CD14-positive monocyte (primary cell): Measurements from ENCODE around the gene F8A2. TPM values are rescaled to one million over a fixed set of nuclear protein-coding genes. Genes with fewer than 3 reads are reported as not detected.
"Not testable (repeated sequence)": the region's sequence is repeated elsewhere in the genome, so short reads cannot be mapped to it uniquely, and the experiment has no call there.

ENCODE experiments used
- DNase-seq, 3 donors: peaks; one replicate each; pipeline ENCODE4 v3.0.0-alpha.2; 2011 to 2022
- H2AFZ ChIP-seq: 2 replicates; pipeline ENCODE4 v1.6.0; 2012; ENCODE audit warnings: mild to moderate bottlenecking, low read depth, low read length, inconsistent platforms; ENCODE audit not compliant: insufficient read depth, poor library complexity, severe bottlenecking
- H3K27ac ChIP-seq, 2 donors: 1 replicate in 1 of 2; 2 replicates in 1 of 2; pipeline ENCODE4 v1.5.1; 2012 to 2013; ENCODE audit warnings: low read length in 2 of 2, control low read depth in 1 of 2, inconsistent platforms in 1 of 2, low read depth in 1 of 2, mild to moderate bottlenecking in 1 of 2
- H3K27me3 ChIP-seq, 2 donors: one replicate each; pipeline versions ENCODE4 v1.6.0 to v1.6.1; 2011 to 2013; ENCODE audit warnings: low read length in 2 of 2; ENCODE audit not compliant: control insufficient read depth in 2 of 2, insufficient read depth in 2 of 2
- H3K36me3 ChIP-seq, 2 donors: replicated peaks in 1 of 2; 1 replicate in 1 of 2; 2 replicates in 1 of 2; pipeline versions ENCODE4 v1.5.1 to v1.6.1; 2012 to 2013; ENCODE audit warnings: low read length in 2 of 2, control low read depth in 1 of 2, inconsistent platforms in 1 of 2, mild to moderate bottlenecking in 1 of 2; ENCODE audit not compliant: insufficient read depth in 2 of 2, control insufficient read depth in 1 of 2
- H3K4me1 ChIP-seq, 2 donors: 1 replicate in 1 of 2; 2 replicates in 1 of 2; pipeline versions ENCODE4 v1.5.1 to v1.6.1; 2012 to 2013; ENCODE audit warnings: low read length in 2 of 2, control low read depth in 1 of 2, inconsistent platforms in 1 of 2, mild to moderate bottlenecking in 1 of 2, moderate library complexity in 1 of 2; ENCODE audit not compliant: insufficient read depth in 2 of 2, control insufficient read depth in 1 of 2
- H3K4me2 ChIP-seq: replicated peaks from 2 replicates; pipeline ENCODE3; 2012; ENCODE audit warnings: low read length, moderate library complexity, mild to moderate bottlenecking; ENCODE audit not compliant: poor library complexity, severe bottlenecking; ENCODE audit errors: extremely low read depth
- H3K4me3 ChIP-seq, 3 experiments: fragments of 200-600 bp in 1 of 3; sonication (generic) in 1 of 3; replicated peaks in 1 of 3; 1 replicate in 2 of 3; 2 replicates in 1 of 3; pipeline ENCODE4 v1.5.1; 2011 to 2013; ENCODE audit warnings: low read length in 3 of 3, mild to moderate bottlenecking in 3 of 3, control low read depth in 2 of 3, low read depth in 2 of 3, inconsistent platforms in 1 of 3, moderate library complexity in 1 of 3
- H3K79me2 ChIP-seq: 2 replicates; pipeline ENCODE4 v1.6.0; 2012; ENCODE audit warnings: mild to moderate bottlenecking, control low read depth, inconsistent platforms, low read length, moderate library complexity; ENCODE audit not compliant: insufficient read depth
- H3K9ac ChIP-seq: 2 replicates; pipeline ENCODE4 v1.6.0; 2017; ENCODE audit warnings: low read length, mild to moderate bottlenecking; ENCODE audit not compliant: insufficient read depth, poor library complexity, severe bottlenecking
- H3K9me3 ChIP-seq, 2 donors: replicated peaks in 1 of 2; 1 replicate in 1 of 2; 2 replicates in 1 of 2; pipeline versions ENCODE4 v1.5.1 to v1.6.1; 2012 to 2013; ENCODE audit warnings: low read length in 2 of 2, control low read depth in 1 of 2; ENCODE audit not compliant: control insufficient read depth in 1 of 2, insufficient read depth in 1 of 2
- H4K20me1 ChIP-seq: 2 replicates; pipeline ENCODE4 v1.6.0; 2012; ENCODE audit warnings: mild to moderate bottlenecking, low read length, control low read depth, moderate library complexity; ENCODE audit not compliant: insufficient read depth
- H3K27ac Mint-ChIP-seq, 7 donors: one replicate each; pipeline ENCODE4 v1.8.0; 2020; ENCODE audit warnings: mild to moderate bottlenecking in 7 of 7, mixed read lengths in 7 of 7, moderate library complexity in 6 of 7, inconsistent platforms in 2 of 7
- H3K27me3 Mint-ChIP-seq, 3 donors: one replicate each; pipeline ENCODE4 v1.8.0; 2021 to 2022; ENCODE audit warnings: low read depth in 3 of 3, mild to moderate bottlenecking in 3 of 3, mixed read lengths in 3 of 3, moderate library complexity in 3 of 3, inconsistent platforms in 1 of 3
- H3K36me3 Mint-ChIP-seq, 2 donors: one replicate each; pipeline ENCODE4 v1.8.0; 2020; ENCODE audit warnings: mixed read lengths in 2 of 2, inconsistent platforms in 1 of 2, mild to moderate bottlenecking in 1 of 2
- H3K4me1 Mint-ChIP-seq: one replicate; pipeline ENCODE4 v1.8.0; 2020; ENCODE audit warnings: mild to moderate bottlenecking, mixed read lengths
- H3K4me3 Mint-ChIP-seq, 2 donors: one replicate each; pipeline ENCODE4 v1.8.0; 2020; ENCODE audit warnings: mild to moderate bottlenecking in 2 of 2, mixed read lengths in 2 of 2, moderate library complexity in 1 of 2
- H3K9me3 Mint-ChIP-seq, 7 donors: one replicate each; pipeline ENCODE4 v1.8.0; 2020 to 2022; ENCODE audit warnings: mixed read lengths in 7 of 7, mild to moderate bottlenecking in 6 of 7, moderate library complexity in 6 of 7, inconsistent platforms in 2 of 7
- CTCF ChIP-seq: fragments of 200-600 bp; IDR thresholded peaks from one replicate; pipeline ENCODE4 v1.8.0; 2022; ENCODE audit warnings: antibody characterized with exemption, mild to moderate bottlenecking
- WGBS: methylation state at CpG from one replicate; pipeline ENCODE4 v1.1.5; 2013; ENCODE audit warnings: missing lambda C conversion rate; ENCODE audit not compliant: insufficient coverage; 5-methylcytosine and 5-hydroxymethylcytosine counted together
- intact Hi-C, 2 donors: fragments of 100-400 bp; cut with micrococcal nuclease; formaldehyde crosslinking; loops; one replicate each; pipeline versions ENCODE4 v1.15.0 to v1.15.1; 2023
- polyA minus RNA-seq: library from RNA; depleted of rRNA, polyadenylated mRNA; stranded (reverse); fragments of >200 nt; gene quantifications from 2 replicates; pipeline ENCODE4 v1.2.3, GENCODE V29; 2012
- polyA plus RNA-seq, 3 donors: library from polyadenylated mRNA; depleted of rRNA in 1 of 3; unstranded in 2 of 3; stranded (reverse) in 1 of 3; fragments of 300-500 nt in 2 of 3; fragments of >200 nt in 1 of 3; fragmentation: Illumina TruSeq in 2 of 3; gene quantifications; 1 replicate in 2 of 3; 2 replicates in 1 of 3; pipeline ENCODE4 v1.2.3, GENCODE V29; 2012 to 2021
- total RNA-seq, 12 experiments: library from RNA in 1 of 12; stranded (reverse) in 1 of 12; fragments of 120-200 nt in 1 of 12; gene quantifications; one replicate each; pipeline ENCODE4 v1.2.4 and lab custom pipeline; 2013 to 2026; ENCODE audit warnings: mixed read lengths in 6 of 12, inconsistent platforms in 1 of 12

The F8A2 gene
- total RNA-seq (2013): not detected
- polyA plus RNA-seq: not detected
- polyA minus RNA-seq: not detected in 2 replicates

- H3K79me2 ChIP-seq, H2AFZ ChIP-seq, intact Hi-C loops, H3K4me1 Mint-ChIP-seq, DNase-seq, H3K9me3 Mint-ChIP-seq, H3K27me3 ChIP-seq, H3K4me3 ChIP-seq, H3K27ac Mint-ChIP-seq, H3K27me3 Mint-ChIP-seq, H3K4me2 ChIP-seq, H3K4me1 ChIP-seq, H3K9ac ChIP-seq, H3K4me3 Mint-ChIP-seq, H3K36me3 Mint-ChIP-seq, H4K20me1 ChIP-seq, H3K36me3 ChIP-seq, H3K9me3 ChIP-seq, H3K27ac ChIP-seq: not testable (repeated sequence)
- no CpG with 5 or more reads among the region's 90 CpGs for WGBS
Measured at GRCh38 chrX:155381843-155382528, at the start of gene F8A2. Gene F8A2, plus strand, starts transcription at chrX:155382095. Its CDS starts 20 bp downstream, at chrX:155382115.

GRCh38 chrX:155333544-155334100 lies 48.3 kb upstream of the F8A2 start:
- no peak overlapping the region for H2AFZ ChIP-seq
- Mint-ChIP-seq H3K4me3 (peak overlapping the region; percentile 2 to 78), H3K36me3 (no peaks in the 10 kb centered on the region), H3K27ac (peak overlapping the region in 5 of 7 donors; percentile 21 to 72 (median 61)), H3K27me3 (peaks cover 0 to 1% (median 0%) of the 10 kb centered on the region in 3 donors), H3K9me3 (peaks cover 0 to 3% (median 0%) of the 10 kb centered on the region in 7 donors), H3K4me1 (peaks cover 27% of the 10 kb centered on the region)
- TF ChIP-seq CTCF: no peak
- H3K79me2 ChIP-seq: no peaks in the 10 kb centered on the region
- no peaks in the 10 kb centered on the region for H3K27me3 ChIP-seq
- no peaks in the 10 kb centered on the region for H3K9me3 ChIP-seq
- H4K20me1 ChIP-seq: no peaks in the 10 kb centered on the region
- intact Hi-C loops: no loop called here
- peak overlapping the region in 1 of 2 donors; percentile 74 for H3K27ac ChIP-seq
- peak overlapping the region; percentile 47 for H3K4me2 ChIP-seq
- peaks cover 16 to 18% of the 10 kb centered on the region in 2 donors for H3K4me1 ChIP-seq
- peak overlapping the region; percentile 20 to 48 (median 23) for H3K4me3 ChIP-seq
- peak in 1 of 3 donors; percentile 25 for DNase-seq
- no CpG with 5 or more reads among the region's 2 CpGs for WGBS
- no peak overlapping the region for H3K9ac ChIP-seq
- no peaks in the 10 kb centered on the region for H3K36me3 ChIP-seq
